GM12878 (cell line): ENCODE data around the gene TMEM53. TPM values are rescaled to one million over a fixed set of nuclear protein-coding genes. Genes with fewer than 3 reads are reported as not detected.
A peak's percentile ranks its signal among the peaks of the same experiment; 100 is the strongest.

Source experiments
- ATF7 ChIP-seq: fragments of 450-650 bp; IDR thresholded peaks from 2 replicates; pipeline ENCODE4 v1.6.1; 2016; ENCODE audit warnings: low read depth, mild to moderate bottlenecking
- BMI1 ChIP-seq: fragments of 450-650 bp; IDR thresholded peaks from 2 replicates; pipeline ENCODE4 v1.6.1; 2016; ENCODE audit warnings: mild to moderate bottlenecking, moderate library complexity, borderline replicate concordance
- BRCA1 ChIP-seq: IDR thresholded peaks from 2 replicates; pipeline ENCODE4 v1.6.1; 2011; ENCODE audit warnings: low read depth, low read length, improper control_type of control experiment
- CBFB ChIP-seq: IDR thresholded peaks from 2 replicates; pipeline ENCODE4 v1.6.1; 2016; ENCODE audit warnings: antibody characterized with exemption, low read depth
- CHD2 ChIP-seq: IDR thresholded peaks from 2 replicates; pipeline ENCODE4 v1.6.1; 2011; ENCODE audit warnings: low read depth, low read length, improper control_type of control experiment, borderline replicate concordance
- ESRRA ChIP-seq: IDR thresholded peaks from 2 replicates; pipeline ENCODE4 v1.6.1; 2012; ENCODE audit warnings: mild to moderate bottlenecking, low read length, improper control_type of control experiment
- ETV6 ChIP-seq, 2 experiments: fragments of 450-650 bp in 1 of 2; IDR thresholded peaks in 1 of 2; conservative IDR thresholded peaks in 1 of 2; 2 replicates each; pipeline ENCODE4 v1.6.1; 2014; ENCODE audit warnings: antibody characterized with exemption in 1 of 2, borderline replicate concordance in 1 of 2, low read depth in 1 of 2, mild to moderate bottlenecking in 1 of 2, moderate library complexity in 1 of 2
- FOXM1 ChIP-seq: IDR thresholded peaks from 2 replicates; pipeline ENCODE4 v1.6.1; 2012; ENCODE audit warnings: low read depth, mild to moderate bottlenecking, inconsistent platforms, low read length, moderate library complexity
- HDAC6 ChIP-seq: fragments of 200-600 bp; sonication (generic); IDR thresholded peaks from one replicate; pipeline ENCODE4 v1.8.0; 2017; ENCODE audit warnings: antibody characterized with exemption; ENCODE audit not compliant: unreplicated experiment
- JUND ChIP-seq: IDR thresholded peaks from 2 replicates; pipeline ENCODE4 v1.6.1; 2012; ENCODE audit warnings: low read depth, mild to moderate bottlenecking, low read length, improper control_type of control experiment, moderate library complexity
- MXI1 ChIP-seq: fragments of 150-350 bp; IDR thresholded peaks from 2 replicates; pipeline ENCODE4 v1.6.1; 2011; ENCODE audit warnings: low read depth, mild to moderate bottlenecking, inconsistent platforms, low read length, improper control_type of control experiment
- MYC ChIP-seq: IDR thresholded peaks from 2 replicates; pipeline ENCODE4 v1.6.1; 2011; ENCODE audit warnings: mild to moderate bottlenecking, low read length, moderate library complexity, inconsistent platforms; ENCODE audit not compliant: insufficient read depth, insufficient replicate concordance, insufficient read length, severe bottlenecking
- NBN ChIP-seq: fragments of 450-650 bp; IDR thresholded peaks from 2 replicates; pipeline ENCODE4 v1.6.1; 2016
- NRF1 ChIP-seq: conservative IDR thresholded peaks from 2 replicates; pipeline ENCODE4 v1.6.1; 2011; ENCODE audit warnings: mild to moderate bottlenecking, low read depth, low read length, improper control_type of control experiment
- PAX5 ChIP-seq: IDR thresholded peaks from 2 replicates; pipeline ENCODE4 v1.6.1; 2011; ENCODE audit warnings: low read depth, low read length, borderline replicate concordance
- RELA ChIP-seq: fragments of 450-650 bp; IDR thresholded peaks from 2 replicates; pipeline ENCODE4 v1.8.0; 2014; ENCODE audit warnings: borderline replicate concordance; ENCODE audit not compliant: partially characterized antibody
- RELB ChIP-seq: fragments of 450-650 bp; IDR thresholded peaks from 2 replicates; pipeline ENCODE4 v1.6.1; 2017; ENCODE audit warnings: low read depth, mild to moderate bottlenecking, moderate library complexity
- SIX5 ChIP-seq: IDR thresholded peaks from 2 replicates; pipeline ENCODE4 v1.6.1; 2011; ENCODE audit warnings: mild to moderate bottlenecking, low read depth, low read length, moderate library complexity; ENCODE audit not compliant: severe bottlenecking
- SRF ChIP-seq, 2 experiments: IDR thresholded peaks; 2 replicates each; pipeline ENCODE4 v1.6.1; 2011; ENCODE audit warnings: low read depth in 2 of 2, low read length in 2 of 2, mild to moderate bottlenecking in 1 of 2, moderate library complexity in 1 of 2
- STAT3 ChIP-seq: IDR thresholded peaks from 2 replicates; pipeline ENCODE4 v1.6.1; 2011; ENCODE audit warnings: low read depth, low read length, improper control_type of control experiment
- TBL1XR1 ChIP-seq: IDR thresholded peaks from 2 replicates; pipeline ENCODE4 v1.6.1; 2012; ENCODE audit warnings: low read depth, low read length, improper control_type of control experiment
- TCF12 ChIP-seq: IDR thresholded peaks from 2 replicates; pipeline ENCODE4 v1.6.1; 2011; ENCODE audit warnings: low read depth, mild to moderate bottlenecking, low read length
- YY1 ChIP-seq: IDR thresholded peaks from 2 replicates; pipeline ENCODE4 v1.6.1; 2011; ENCODE audit warnings: low read depth, mild to moderate bottlenecking, low read length
- ZBED1 ChIP-seq: IDR thresholded peaks from 2 replicates; pipeline ENCODE4 v1.6.1; 2016; ENCODE audit warnings: borderline replicate concordance
- ZBTB11 ChIP-seq: fragments of 450-650 bp; formaldehyde crosslinking; IDR thresholded peaks from 2 replicates; pipeline ENCODE4 v1.5.0; 2022; ENCODE audit warnings: mild to moderate bottlenecking, missing genetic modification characterization
- ZNF274 ChIP-seq: IDR thresholded peaks from one replicate; pipeline ENCODE4 v1.8.0; 2011; ENCODE audit not compliant: insufficient read length, insufficient read depth
- ZNF622 ChIP-seq: fragments of 450-650 bp; IDR thresholded peaks from 2 replicates; pipeline ENCODE4 v1.6.1; 2017; ENCODE audit warnings: mild to moderate bottlenecking, inconsistent platforms
- polyA plus RNA-seq, 11 experiments: library from polyadenylated mRNA; depleted of rRNA in 4 of 11; unstranded in 6 of 11; stranded (reverse) in 5 of 11; fragments of >200 nt; fragmentation: Nextera tagmentation in 4 of 11; fragmentation: Illumina TruSeq in 1 of 11; extraction: Ambion mirVana in 4 of 11; extraction: Trizol in 1 of 11; gene quantifications; 1 replicate in 1 of 11; 2 replicates in 10 of 11; pipeline versions ENCODE4 v1.2.1 to v1.2.3, GENCODE V29; 2011 to 2016; ENCODE audit warnings: inconsistent platforms in 2 of 11, missing spikeins in 2 of 11, low read depth in 1 of 11
- total RNA-seq, 4 experiments: library from RNA; depleted of rRNA in 3 of 4; stranded (reverse); fragments of >200 nt in 3 of 4; fragmentation: Illumina TruSeq in 1 of 4; extraction: Trizol in 1 of 4; gene quantifications; 2 replicates each; pipeline versions ENCODE4 v1.2.1 to v1.2.3, GENCODE V29; 2013 to 2021

The TMEM53 gene
- total and polyA plus RNA-seq, 10 of the 15 experiments (the other 5 are each of a cell fraction or from before 2014, with no cell fraction given), result 3.1 to 23.9 (median 11.1) TPM

- no peak for TF ChIP-seq RELA
- TF ChIP-seq HDAC6, result no peak
- no peak for TF ChIP-seq JUND
- TF ChIP-seq BMI1, result no peak
- 0 out of 2 replicates have a peak, but pooled peaks have one; percentile 35 for TF ChIP-seq ZBED1
- no peak for TF ChIP-seq CHD2
- TF ChIP-seq ETV6 (conservative IDR thresholded peaks at IDR 0.05 in 1 of 2, IDR thresholded peaks at IDR 0.05 in 1 of 2; ENCODE audit: borderline replicate concordance in 1 of 2, low read depth in 1 of 2), result peak in 1 of 2 experiments; percentile 85; a peak in 2 of 4 replicates
- no peak for TF ChIP-seq NRF1
- no peak for TF ChIP-seq FOXM1
- no peak; the same call in none of the 2 replicates for TF ChIP-seq NBN
- no peak for TF ChIP-seq MXI1
- no peak for TF ChIP-seq MYC
- no peak for TF ChIP-seq ZBTB11 (CRISPR knock-in tag)
- TF ChIP-seq CBFB, result no peak
- TF ChIP-seq YY1, result peak; percentile 40; the same call in 1 of the 2 replicates
- no peak for TF ChIP-seq ATF7
- TF ChIP-seq STAT3, result no peak
- no peak for TF ChIP-seq TBL1XR1
- TF ChIP-seq BRCA1, result no peak
- peak; percentile 54; the same call in 1 of the 2 replicates for TF ChIP-seq RELB
- TF ChIP-seq SRF (IDR thresholded peaks at IDR 0.05; ENCODE audit: low read depth in 2 of 2, low read length in 2 of 2), result no peak
- no peak for TF ChIP-seq ZNF622
- no peak for TF ChIP-seq TCF12
- no peak for TF ChIP-seq ESRRA
- TF ChIP-seq ZNF274, result no peak
- TF ChIP-seq SIX5, result no peak
- TF ChIP-seq PAX5, result no peak
Observed at GRCh38 chr1:44723496-44724295, 49.4 kb upstream of the TMEM53 start (continued).
